IMR-90 (cell line): ENCODE data around the gene RNF180. TPM values are rescaled to one million over a fixed set of nuclear protein-coding genes. Genes with fewer than 3 reads are reported as not detected.

Source experiments
- ATAC-seq: fragments of 200-7000 bp; cut with Tn5 transposase; 2 replicates; pipeline ENCODE4 v1.9.1; 2020; ENCODE audit warnings: low read depth, mild to moderate bottlenecking, moderate library complexity
- BruUV-seq: library from RNA; stranded (reverse); fragments of 400-500 nt; replicated peaks from 2 replicates; lab custom pipeline; 2021; lab: Mats Ljungman, UMichigan
- CTCF ChIA-PET: fragments of 300-600 bp; formaldehyde crosslinking; extraction: SDS; loops from one replicate; lab custom pipeline; 2021; ENCODE audit warnings: antibody characterized with exemption; lab: Yijun Ruan, JAX
- POLR2A ChIA-PET: fragments of 300-600 bp; sonication (Branson Sonifier 250); formaldehyde crosslinking; loops from one replicate; lab custom pipeline; 2022; ENCODE audit warnings: antibody characterized with exemption; ENCODE audit not compliant: unreplicated experiment; lab: Charles Lee
- DNase-seq: peaks from one replicate; pipeline ENCODE4 v3.0.0; 2013
- H2AFZ ChIP-seq: replicated peaks from 2 replicates; pipeline ENCODE3; 2013; ENCODE audit warnings: low read length, mild to moderate bottlenecking; ENCODE audit not compliant: poor library complexity
- H2AK5ac ChIP-seq: 2 replicates; pipeline ENCODE4 v1.6.1; 2013; ENCODE audit warnings: low read depth, low read length, inconsistent platforms
- H2AK9ac ChIP-seq: replicated peaks from 2 replicates; pipeline ENCODE3; 2013; ENCODE audit warnings: mild to moderate bottlenecking, low read depth, low read length, moderate library complexity; ENCODE audit not compliant: poor library complexity
- H2BK120ac ChIP-seq: 2 replicates; pipeline ENCODE4 v1.6.1; 2013; ENCODE audit warnings: low read depth, low read length, inconsistent platforms
- H2BK15ac ChIP-seq: 3 replicates; pipeline ENCODE4 v1.6.1; 2013; ENCODE audit warnings: low read depth, low read length, inconsistent platforms
- H2BK20ac ChIP-seq: 2 replicates; pipeline ENCODE4 v1.6.1; 2013; ENCODE audit warnings: low read depth, mild to moderate bottlenecking, inconsistent platforms, low read length, moderate library complexity
- H2BK5ac ChIP-seq: 2 replicates; pipeline ENCODE4 v1.6.1; 2013; ENCODE audit warnings: mild to moderate bottlenecking, low read depth, low read length, inconsistent platforms; ENCODE audit not compliant: poor library complexity, severe bottlenecking
- H3K14ac ChIP-seq: replicated peaks from 2 replicates; pipeline ENCODE4 v1.6.1; 2013; ENCODE audit warnings: low read depth, low read length, inconsistent platforms
- H3K18ac ChIP-seq: 2 replicates; pipeline ENCODE4 v1.6.1; 2013; ENCODE audit warnings: low read depth, low read length, control low read depth
- H3K23ac ChIP-seq: 2 replicates; pipeline ENCODE4 v1.6.1; 2013; ENCODE audit warnings: low read depth, low read length, inconsistent platforms
- H3K27ac ChIP-seq: 2 replicates; pipeline ENCODE4 v1.5.1; 2013; ENCODE audit warnings: mild to moderate bottlenecking, control low read depth, low read length; ENCODE audit not compliant: insufficient read depth
- H3K27me3 ChIP-seq: 2 replicates; pipeline ENCODE4 v1.6.1; 2013; ENCODE audit warnings: low read length; ENCODE audit not compliant: control insufficient read depth, insufficient read depth
- H3K36me3 ChIP-seq: 2 replicates; pipeline ENCODE4 v1.6.1; 2013; ENCODE audit warnings: low read length, mixed read lengths; ENCODE audit not compliant: control insufficient read depth, insufficient read depth
- H3K4ac ChIP-seq: 2 replicates; pipeline ENCODE4 v1.6.1; 2013; ENCODE audit warnings: low read depth, low read length, inconsistent platforms
- H3K4me1 ChIP-seq: 2 replicates; pipeline ENCODE4 v1.6.1; 2013; ENCODE audit warnings: low read length, mixed read lengths; ENCODE audit not compliant: control insufficient read depth, insufficient read depth
- H3K4me2 ChIP-seq: 2 replicates; pipeline ENCODE4 v1.6.1; 2013; ENCODE audit warnings: low read depth, mild to moderate bottlenecking, control low read depth, low read length, moderate library complexity
- H3K4me3 ChIP-seq: 2 replicates; pipeline ENCODE4 v1.5.1; 2013; ENCODE audit warnings: low read depth, mild to moderate bottlenecking, control low read depth, low read length, moderate library complexity; ENCODE audit not compliant: insufficient read depth
- H3K56ac ChIP-seq: 2 replicates; pipeline ENCODE4 v1.6.1; 2013; ENCODE audit warnings: low read length, inconsistent platforms; ENCODE audit not compliant: insufficient read depth; ENCODE audit errors: extremely low read depth
- H3K79me1 ChIP-seq, 2 experiments: 2 replicates each; pipeline ENCODE4 v1.6.1; 2013; ENCODE audit warnings: low read length in 2 of 2, inconsistent platforms in 1 of 2, low read depth in 1 of 2
- H3K9ac ChIP-seq: 2 replicates; pipeline ENCODE4 v1.6.1; 2013; ENCODE audit warnings: low read depth, low read length, control low read depth
- H3K9me1 ChIP-seq: 2 replicates; pipeline ENCODE4 v1.6.1; 2013; ENCODE audit warnings: low read length, inconsistent platforms; ENCODE audit not compliant: insufficient read depth
- H3K9me3 ChIP-seq: 2 replicates; pipeline ENCODE4 v1.6.1; 2013; ENCODE audit warnings: low read length; ENCODE audit not compliant: control insufficient read depth, insufficient read depth
- H4K20me1 ChIP-seq: 2 replicates; pipeline ENCODE4 v1.6.1; 2013; ENCODE audit warnings: low read length, inconsistent platforms; ENCODE audit not compliant: insufficient read depth
- H4K5ac ChIP-seq: 2 replicates; pipeline ENCODE4 v1.6.1; 2013; ENCODE audit warnings: mild to moderate bottlenecking, low read depth, low read length, control low read depth
- H4K8ac ChIP-seq, 2 experiments: 2 replicates each; pipeline ENCODE4 v1.6.1; 2013; ENCODE audit warnings: low read depth in 2 of 2, low read length in 2 of 2, control low read depth in 1 of 2, inconsistent platforms in 1 of 2
- H4K91ac ChIP-seq: 2 replicates; pipeline ENCODE4 v1.6.1; 2013; ENCODE audit warnings: low read depth, low read length, inconsistent platforms; ENCODE audit not compliant: insufficient read depth
- CEBPB ChIP-seq: IDR thresholded peaks from 2 replicates; pipeline ENCODE4 v1.6.1; 2012; ENCODE audit warnings: low read depth, low read length, improper control_type of control experiment
- POLR2A ChIP-seq: IDR thresholded peaks from 2 replicates; pipeline ENCODE4 v1.6.1; 2012; ENCODE audit warnings: mild to moderate bottlenecking, low read depth, low read length
- RCOR1 ChIP-seq: IDR thresholded peaks from 2 replicates; pipeline ENCODE4 v1.6.1; 2012; ENCODE audit warnings: mild to moderate bottlenecking, low read length, improper control_type of control experiment; ENCODE audit not compliant: insufficient replicate concordance
- RFX5 ChIP-seq: IDR thresholded peaks from 2 replicates; pipeline ENCODE4 v1.8.0; 2012; ENCODE audit warnings: low read depth, mild to moderate bottlenecking, low read length, moderate library complexity
- WGBS, 2 experiments: methylation state at CpG; one replicate each; pipeline versions ENCODE4 v1.1.5 to v1.1.7; 2013; ENCODE audit warnings: missing lambda C conversion rate in 2 of 2; ENCODE audit not compliant: insufficient read length in 1 of 2; ENCODE audit errors: extremely low coverage in 2 of 2; 5-methylcytosine and 5-hydroxymethylcytosine counted together
- dilution Hi-C: fragments of 300-500 bp; cut with HindIII; formaldehyde crosslinking; loops from one replicate; pipeline ENCODE4 v1.14.3; 2018; ENCODE audit warnings: low sequenced_read_pairs; ENCODE audit not compliant: unreplicated experiment
- in situ Hi-C: fragments of 300-500 bp; cut with MboI; formaldehyde crosslinking; loops from 3 replicates; pipeline ENCODE4 v1.14.3; 2019; ENCODE audit warnings: low sequenced_read_pairs, inconsistent platforms, mixed read lengths
- intact Hi-C: fragments of 100-400 bp; cut with micrococcal nuclease; formaldehyde crosslinking; loops from 2 replicates; pipeline ENCODE4 v1.10.0; 2022
- polyA plus RNA-seq, 3 experiments: library from polyadenylated mRNA; depleted of rRNA; stranded (reverse); fragments of >200 nt; gene quantifications; 2 replicates each; pipeline ENCODE4 v1.2.3, GENCODE V29; 2012; ENCODE audit warnings: low replicate concordance in 1 of 3
- total RNA-seq: library from RNA; depleted of rRNA; stranded (reverse); fragments of >200 nt; gene quantifications from 2 replicates; pipeline ENCODE4 v1.2.3, GENCODE V29; 2012
- TF ChIP-seq, protein P1 (sequence below): conservative IDR thresholded peaks from 2 replicates; pipeline ENCODE4 v1.5.1; 2012; ENCODE audit warnings: mild to moderate bottlenecking, low read depth, low read length, improper control_type of control experiment
- TF ChIP-seq, protein P2 (sequence below): fragments of 150-350 bp; IDR thresholded peaks from 2 replicates; pipeline ENCODE4 v1.6.1; 2016; ENCODE audit warnings: low read depth, mild to moderate bottlenecking, low read length, moderate library complexity, borderline replicate concordance

Gene RNF180
- total and polyA plus RNA-seq, 2 of the 4 experiments (the other 2 are of a cell fraction) = 0.02 to 0.36 TPM

DNA sequence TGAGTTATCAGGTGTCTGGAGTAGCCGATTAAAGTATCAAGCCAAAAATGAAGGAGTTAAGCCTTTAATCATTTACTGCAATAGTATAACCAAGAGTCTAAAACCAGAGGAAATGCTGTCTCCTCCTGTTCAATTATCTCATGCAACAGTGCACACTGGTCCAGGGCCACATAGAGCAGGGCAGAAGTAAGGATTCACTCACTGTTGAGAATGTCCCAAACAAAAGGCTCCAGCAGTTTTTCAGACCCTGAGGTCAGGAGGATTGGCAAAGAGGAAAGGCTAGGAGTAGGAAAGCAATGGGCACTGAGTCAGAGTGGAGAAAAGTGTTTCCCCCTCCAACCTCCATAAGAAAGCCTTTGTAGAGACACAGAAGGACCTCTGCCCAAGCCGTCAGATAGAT lies 168.2 kb downstream of the RNF180 start:
- H3K36me3 ChIP-seq = no peaks in the 10 kb centered on the region
- H3K18ac ChIP-seq = no peak overlapping the region
- no CpG with 5 or more reads among the region's 2 CpGs for whole genome bisulfite sequencing, 2 experiments
- H2AFZ ChIP-seq = no peak overlapping the region
- BruUV-seq = no TSS peak
- in situ Hi-C loops = no loop called here
- no peak for ATAC-seq
- H3K14ac ChIP-seq = no peak overlapping the region
- no peak overlapping the region for H3K56ac ChIP-seq
- H4K8ac ChIP-seq = no peak overlapping the region
- intact Hi-C loops = no loop called here
- no peak overlapping the region for H2BK20ac ChIP-seq
- DNase-seq = no peak
- H2BK15ac ChIP-seq = no peak overlapping the region
- TF ChIP-seq CEBPB (no peak), POLR2A (no peak), RCOR1 (no peak), RFX5 (no peak)
- TF ChIP-seq, protein P1, sequence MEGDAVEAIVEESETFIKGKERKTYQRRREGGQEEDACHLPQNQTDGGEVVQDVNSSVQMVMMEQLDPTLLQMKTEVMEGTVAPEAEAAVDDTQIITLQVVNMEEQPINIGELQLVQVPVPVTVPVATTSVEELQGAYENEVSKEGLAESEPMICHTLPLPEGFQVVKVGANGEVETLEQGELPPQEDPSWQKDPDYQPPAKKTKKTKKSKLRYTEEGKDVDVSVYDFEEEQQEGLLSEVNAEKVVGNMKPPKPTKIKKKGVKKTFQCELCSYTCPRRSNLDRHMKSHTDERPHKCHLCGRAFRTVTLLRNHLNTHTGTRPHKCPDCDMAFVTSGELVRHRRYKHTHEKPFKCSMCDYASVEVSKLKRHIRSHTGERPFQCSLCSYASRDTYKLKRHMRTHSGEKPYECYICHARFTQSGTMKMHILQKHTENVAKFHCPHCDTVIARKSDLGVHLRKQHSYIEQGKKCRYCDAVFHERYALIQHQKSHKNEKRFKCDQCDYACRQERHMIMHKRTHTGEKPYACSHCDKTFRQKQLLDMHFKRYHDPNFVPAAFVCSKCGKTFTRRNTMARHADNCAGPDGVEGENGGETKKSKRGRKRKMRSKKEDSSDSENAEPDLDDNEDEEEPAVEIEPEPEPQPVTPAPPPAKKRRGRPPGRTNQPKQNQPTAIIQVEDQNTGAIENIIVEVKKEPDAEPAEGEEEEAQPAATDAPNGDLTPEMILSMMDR = no peak
- TF ChIP-seq, protein P2, sequence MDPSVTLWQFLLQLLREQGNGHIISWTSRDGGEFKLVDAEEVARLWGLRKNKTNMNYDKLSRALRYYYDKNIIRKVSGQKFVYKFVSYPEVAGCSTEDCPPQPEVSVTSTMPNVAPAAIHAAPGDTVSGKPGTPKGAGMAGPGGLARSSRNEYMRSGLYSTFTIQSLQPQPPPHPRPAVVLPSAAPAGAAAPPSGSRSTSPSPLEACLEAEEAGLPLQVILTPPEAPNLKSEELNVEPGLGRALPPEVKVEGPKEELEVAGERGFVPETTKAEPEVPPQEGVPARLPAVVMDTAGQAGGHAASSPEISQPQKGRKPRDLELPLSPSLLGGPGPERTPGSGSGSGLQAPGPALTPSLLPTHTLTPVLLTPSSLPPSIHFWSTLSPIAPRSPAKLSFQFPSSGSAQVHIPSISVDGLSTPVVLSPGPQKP = no peak
- ChIA-PET POLR2A (no interaction called here), CTCF (no interaction called here)
- H2BK120ac ChIP-seq = no peak overlapping the region
- H3K4me3 ChIP-seq = no peak overlapping the region
- no peak overlapping the region for H2BK5ac ChIP-seq
- H3K79me1 ChIP-seq = no peaks in the 10 kb centered on the region
- H3K9me3 ChIP-seq = peaks cover 1% of the 10 kb centered on the region; the same call in 1 of the 2 replicates
- dilution Hi-C loops = no loop called here
- no peaks in the 10 kb centered on the region for H3K4me1 ChIP-seq
- no peak overlapping the region for H2AK5ac ChIP-seq
- no peak overlapping the region for H3K4me2 ChIP-seq
- no peaks in the 10 kb centered on the region for H3K9me1 ChIP-seq
- no peak overlapping the region for H3K9ac ChIP-seq
- no peak overlapping the region for H3K4ac ChIP-seq
- no peak overlapping the region for H2AK9ac ChIP-seq
- no peak overlapping the region for H4K91ac ChIP-seq
- no peak overlapping the region for H3K23ac ChIP-seq
- no peak overlapping the region for H4K5ac ChIP-seq
- H4K20me1 ChIP-seq = no peaks in the 10 kb centered on the region
- H3K27ac ChIP-seq = no peak overlapping the region
- H3K27me3 ChIP-seq = no peaks in the 10 kb centered on the region
